GM19467 (cell line): Measurements from ENCODE around the gene SLC66A2.
"Not testable (repeated sequence)": the region's sequence is repeated elsewhere in the genome, so short reads cannot be mapped to it uniquely, and the experiment has no call there.

ENCODE experiments used
- ATAC-seq: cut with Tn5 transposase; IDR thresholded peaks from one replicate; pipeline ENCODE4 v1.9.1; 2021; ENCODE audit warnings: mild to moderate bottlenecking, moderate library complexity; ENCODE audit not compliant: unreplicated experiment

The SLC66A2 gene

DNA sequence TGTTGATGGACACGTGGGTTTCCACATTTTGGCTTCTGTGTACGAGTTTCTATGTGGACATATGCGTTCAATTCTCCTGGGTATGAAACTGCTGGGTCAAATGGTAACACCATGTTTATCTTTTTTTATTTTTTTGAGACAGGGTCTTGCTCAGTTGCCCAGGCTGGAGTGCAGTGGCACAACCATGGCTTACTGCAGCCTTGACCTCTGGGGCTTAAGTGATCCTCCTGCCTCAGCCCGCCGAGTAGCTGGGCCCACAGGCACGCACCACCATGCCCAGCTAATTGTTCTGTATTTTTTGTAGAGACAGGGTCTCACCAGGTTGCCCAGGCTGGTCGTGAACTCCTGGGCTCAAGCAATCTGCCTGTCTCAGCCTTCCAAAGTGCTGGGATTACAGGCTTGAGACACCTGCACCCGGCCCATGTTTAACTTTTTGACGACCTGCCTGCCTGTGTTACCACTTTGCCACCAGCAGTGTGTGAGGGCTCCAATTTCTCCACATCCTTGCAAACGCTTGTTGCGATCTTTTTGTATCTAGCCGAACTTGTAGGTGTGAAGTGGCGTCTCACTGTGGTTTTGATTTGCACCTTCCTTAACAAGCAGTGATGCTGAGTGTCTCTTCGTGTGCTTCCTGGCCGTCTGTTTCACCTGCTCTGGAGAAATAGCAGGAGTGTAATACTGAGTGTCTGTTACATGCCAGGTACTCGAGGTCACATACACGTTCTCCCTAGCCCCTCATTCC is 19.9 kb upstream of the SLC66A2 start:
- ATAC-seq: no peak

DNA sequence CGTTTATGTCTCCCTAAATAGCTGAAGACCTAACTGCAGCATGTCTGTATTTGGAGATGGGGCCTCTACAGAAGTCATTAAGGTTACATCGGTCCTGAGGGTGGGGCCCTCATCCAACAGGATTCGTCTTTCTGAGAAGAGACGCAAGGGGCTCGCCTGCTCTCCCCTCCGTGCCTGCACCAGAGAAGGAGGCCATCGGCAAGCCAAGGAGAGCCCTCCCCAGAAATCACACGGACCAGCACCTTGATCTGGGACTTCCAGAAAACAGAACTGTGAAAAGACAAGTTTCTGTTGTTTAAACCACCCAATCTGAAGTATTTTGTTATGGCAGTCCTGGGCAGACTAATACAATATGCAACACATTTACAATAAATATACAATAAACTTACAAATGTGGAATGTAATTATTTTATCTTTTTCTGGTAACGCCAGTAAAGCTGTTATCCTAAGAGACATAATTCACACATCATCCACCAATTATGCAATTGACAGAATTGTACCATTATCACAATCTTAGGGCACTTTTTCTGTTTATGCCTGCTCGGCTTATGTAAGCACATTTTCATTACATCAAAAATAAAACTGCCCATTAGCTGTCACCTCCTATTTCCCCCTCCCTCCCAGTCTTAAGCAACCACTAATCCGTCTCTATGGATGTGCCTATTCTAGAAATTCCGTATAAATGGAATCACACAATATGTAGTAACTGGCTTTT is 19.1 kb upstream of the SLC66A2 start:
- no peak for ATAC-seq

DNA sequence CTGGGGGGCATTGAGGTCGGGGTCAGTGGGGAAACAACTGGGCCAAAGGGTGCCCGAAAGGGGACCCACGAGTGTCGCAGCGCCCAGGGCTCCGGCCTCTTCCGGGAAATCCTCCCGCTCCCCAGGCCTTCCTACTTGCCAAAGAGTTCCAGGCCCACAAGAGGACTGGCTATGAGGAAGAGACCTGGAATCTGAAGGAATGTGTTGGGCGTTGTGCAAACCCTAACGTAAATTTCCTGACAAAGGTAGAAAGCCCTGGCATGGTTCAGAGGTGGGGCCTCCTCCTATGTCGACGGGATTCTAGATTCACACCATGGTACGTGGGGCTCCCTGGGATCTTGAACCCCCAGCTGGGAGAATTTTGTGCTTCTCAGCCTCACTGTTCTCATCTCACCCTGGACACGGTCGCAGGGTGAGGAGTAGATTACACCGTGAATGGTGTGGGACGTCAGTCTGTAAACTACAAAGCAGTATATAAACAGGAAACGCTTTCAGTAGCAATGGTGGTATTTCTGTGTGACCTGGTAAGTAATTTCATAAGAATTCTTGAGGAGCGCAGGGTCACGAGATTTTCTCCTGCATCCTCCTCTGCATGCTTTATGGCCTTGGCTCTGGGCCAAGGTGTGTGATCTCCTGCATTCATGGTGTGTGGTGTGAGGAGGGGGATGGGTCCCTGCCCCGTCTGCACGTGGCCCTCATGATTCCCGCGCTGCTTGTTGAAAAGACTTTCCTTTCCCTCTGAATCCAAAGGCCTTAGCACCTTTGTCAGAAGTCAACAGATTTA is 13.9 kb upstream of the SLC66A2 start:
- no peak for ATAC-seq

DNA sequence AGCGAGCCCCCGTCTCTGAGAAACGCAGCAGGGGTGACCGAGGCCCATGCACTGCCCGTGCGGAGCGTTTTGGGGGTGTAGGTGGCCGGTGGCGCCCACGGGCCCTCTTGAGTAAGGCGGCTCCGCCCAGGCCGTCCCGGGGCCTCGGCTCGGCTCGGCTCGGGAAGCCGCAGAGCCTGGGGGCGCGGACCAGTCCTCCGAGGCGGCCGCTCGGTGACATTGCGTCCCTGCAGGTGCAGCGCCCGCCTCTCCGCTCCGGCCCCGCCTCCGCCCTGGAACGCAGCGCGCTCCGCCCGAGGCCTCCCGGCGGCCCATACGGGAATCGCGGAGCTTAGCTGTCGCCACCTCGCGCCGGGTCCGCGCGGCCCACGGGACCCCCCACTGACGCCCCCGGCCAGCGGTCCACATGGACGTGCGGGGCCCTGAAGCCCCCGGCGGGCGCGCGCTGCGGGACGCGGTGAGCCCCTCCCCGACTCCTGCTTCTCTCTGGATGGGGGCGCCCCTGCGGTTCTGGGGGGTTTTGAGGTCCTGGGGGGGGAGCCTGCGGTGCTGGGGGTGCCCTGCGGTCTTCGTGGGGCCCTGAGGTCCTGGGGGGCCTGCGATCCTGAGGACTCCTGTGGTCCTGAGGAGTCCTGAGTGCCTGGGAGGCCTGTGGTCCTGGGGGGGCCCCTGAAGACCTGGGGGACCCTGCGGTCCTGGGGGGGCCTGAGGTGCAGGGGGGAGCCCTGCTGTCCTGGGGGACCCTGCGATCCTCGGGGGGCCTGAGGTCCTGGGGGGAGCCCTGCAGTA is 13.1 kb upstream of the SLC66A2 start, which contains the start of gene HSBP1L1:
Gene HSBP1L1, plus strand, starts transcription at position 314 of the 789 bp plus-strand sequence. Its CDS starts 93 bp downstream, at position 407.
- ATAC-seq: peak; percentile 83

DNA sequence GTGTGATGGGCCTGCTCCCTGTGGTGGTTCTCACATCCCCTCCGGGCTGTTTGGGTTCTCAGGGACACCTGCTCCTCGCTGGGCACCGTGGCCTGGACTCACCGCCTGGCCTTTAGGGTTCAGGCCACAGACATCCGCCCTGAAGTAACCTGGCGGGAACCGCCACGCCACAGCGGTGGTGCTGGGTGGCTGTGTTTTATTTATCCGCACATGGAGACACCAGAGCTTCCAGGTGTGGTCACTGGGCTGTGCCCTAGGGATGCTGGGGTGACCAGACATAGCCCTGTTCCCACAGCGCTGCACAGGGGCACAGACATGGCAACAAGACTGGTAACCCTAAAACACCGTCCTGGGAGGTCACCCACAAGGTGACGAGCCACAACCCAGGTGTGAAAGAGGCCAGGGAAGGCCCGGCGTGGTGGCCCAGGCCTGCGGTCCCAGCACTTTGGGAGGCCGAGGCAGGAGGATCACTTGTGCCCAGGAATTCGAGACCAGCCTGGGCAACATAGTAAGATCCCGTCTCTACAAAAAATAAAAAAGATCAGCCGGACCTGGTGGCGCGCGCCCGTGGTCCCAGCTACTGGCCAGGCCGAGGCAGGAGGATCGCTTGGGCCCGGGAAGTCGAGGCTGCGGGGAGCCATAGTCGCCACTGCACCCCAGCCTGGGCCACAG is 12.3 kb upstream of the SLC66A2 start:
- no peak for ATAC-seq

DNA sequence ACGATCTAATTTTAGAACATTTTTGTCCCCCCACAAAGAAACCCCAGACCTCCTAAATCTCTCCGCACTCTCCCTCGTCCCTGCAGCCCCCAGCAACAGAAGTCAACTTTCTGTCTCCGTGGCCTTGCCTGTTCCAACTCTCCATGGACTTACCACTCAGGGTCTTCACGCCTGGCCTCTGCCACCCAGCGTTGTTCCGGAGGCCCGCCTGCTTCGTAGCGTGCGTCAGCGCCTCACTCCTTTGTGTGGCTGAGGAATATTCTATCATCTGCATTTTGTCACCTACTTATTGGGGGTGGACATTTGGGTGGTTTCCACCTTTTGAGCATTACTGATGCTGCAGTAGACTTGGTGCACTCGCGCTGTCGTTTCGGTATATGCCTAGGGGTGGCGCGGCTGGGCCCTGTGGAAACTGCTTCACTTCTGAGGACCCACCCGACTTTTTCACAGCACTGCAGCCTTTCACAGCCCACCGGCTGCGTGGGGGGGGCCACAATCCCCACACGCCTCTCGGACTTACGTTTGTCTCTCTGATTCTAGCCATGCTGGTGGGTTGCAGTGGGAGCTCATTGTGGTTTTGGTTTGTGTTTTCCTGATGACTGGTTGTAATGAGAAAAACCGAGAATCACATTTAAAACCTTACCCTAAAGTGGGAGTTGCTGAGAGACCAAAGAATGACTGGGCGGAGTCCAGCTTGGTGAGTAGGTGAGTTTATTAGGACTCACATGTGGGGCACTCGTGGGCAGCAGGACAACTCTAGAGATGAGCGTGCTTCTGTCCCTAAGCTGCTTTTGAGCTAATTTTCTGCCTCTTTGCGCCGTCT is 11.6 kb upstream of the SLC66A2 start:
- ATAC-seq: no peak

DNA sequence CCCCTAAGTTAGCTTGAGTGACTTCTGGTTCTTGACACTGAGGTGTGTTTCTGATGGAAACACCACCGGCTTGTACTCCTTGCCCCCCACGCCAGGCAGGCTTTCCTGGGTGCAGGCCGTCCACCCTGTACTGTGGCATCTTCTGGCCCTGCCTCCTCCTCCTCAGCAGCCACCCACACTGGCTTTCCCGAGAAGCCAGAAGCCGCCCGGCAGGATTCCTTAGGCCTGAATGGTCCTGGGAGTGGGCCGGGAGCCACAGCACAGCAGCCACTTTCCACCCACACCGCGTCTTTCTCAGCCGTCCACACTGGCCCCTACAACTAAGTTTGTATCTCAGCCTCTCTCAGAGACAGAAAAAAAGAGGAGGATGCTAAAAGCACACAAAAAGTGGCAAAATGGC is 10.9 kb upstream of the SLC66A2 start:
- ATAC-seq: no peak

DNA sequence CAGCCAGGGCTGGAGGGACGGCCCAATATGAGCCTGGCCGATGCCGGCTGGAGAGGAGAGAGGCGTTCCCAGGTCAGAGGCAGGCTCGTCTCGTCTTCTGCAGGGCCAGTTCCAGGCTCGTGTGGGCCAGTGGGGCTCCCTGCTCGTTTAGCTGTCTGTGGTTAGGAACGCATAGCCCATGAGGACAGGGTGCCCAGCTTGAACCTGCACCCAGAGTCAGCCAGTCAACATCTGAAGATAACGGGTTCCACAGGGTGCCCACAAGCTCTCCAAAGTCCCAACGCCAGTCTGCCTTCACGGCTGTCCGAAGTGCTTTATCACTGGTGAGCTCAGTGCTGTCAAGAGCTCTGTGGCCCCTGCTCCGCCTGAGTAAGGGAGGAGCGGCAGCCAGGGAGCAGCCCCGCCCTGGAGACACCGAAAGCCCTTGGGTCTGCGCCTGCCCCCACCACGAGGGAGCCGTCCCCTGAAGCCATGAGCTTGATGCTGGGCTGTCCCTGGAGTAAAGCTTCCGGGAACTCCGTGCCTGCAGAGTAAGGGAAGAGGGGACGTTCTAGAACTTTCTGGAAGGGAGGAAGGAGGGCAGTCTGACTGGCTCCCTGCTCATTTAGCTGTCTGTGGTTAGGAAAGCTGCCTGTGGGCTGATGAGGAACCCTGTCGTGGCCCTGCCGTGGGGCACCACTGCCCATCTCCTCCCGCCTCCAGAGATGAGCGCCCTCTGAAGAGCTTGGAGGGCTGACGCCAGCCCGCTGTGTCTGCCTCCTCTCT is 10.3 kb upstream of the SLC66A2 start:
- ATAC-seq: no peak

DNA sequence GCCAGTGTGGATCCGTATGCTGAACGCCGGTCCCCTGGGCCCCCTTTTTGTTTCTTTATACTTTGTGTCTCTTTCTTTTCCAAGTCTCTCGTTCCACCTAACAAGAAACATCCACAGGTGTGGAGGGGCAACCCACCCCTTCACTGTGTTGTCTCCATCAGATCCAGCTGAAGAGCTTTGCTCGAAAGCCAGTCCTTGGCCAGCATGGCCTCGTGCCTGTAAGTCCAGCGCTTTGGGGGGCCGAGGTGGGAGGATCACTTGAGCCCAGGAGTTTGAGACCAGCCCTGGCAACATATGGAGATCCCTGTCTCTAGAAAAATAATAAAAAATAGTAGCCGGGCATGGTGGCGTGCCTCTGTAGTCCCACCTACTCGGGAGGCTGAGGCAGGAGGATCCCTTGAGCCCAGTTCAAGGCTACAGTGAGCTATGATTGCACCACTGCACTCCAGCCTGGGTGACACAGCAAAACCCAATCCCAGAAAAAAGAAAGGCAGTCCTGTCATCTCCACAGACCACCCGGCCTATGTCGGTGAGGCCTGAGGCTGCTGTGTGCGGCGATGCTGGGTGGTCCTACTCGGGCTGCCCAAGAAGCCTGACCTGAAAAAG is 9.6 kb upstream of the SLC66A2 start:
- ATAC-seq: no peak

DNA sequence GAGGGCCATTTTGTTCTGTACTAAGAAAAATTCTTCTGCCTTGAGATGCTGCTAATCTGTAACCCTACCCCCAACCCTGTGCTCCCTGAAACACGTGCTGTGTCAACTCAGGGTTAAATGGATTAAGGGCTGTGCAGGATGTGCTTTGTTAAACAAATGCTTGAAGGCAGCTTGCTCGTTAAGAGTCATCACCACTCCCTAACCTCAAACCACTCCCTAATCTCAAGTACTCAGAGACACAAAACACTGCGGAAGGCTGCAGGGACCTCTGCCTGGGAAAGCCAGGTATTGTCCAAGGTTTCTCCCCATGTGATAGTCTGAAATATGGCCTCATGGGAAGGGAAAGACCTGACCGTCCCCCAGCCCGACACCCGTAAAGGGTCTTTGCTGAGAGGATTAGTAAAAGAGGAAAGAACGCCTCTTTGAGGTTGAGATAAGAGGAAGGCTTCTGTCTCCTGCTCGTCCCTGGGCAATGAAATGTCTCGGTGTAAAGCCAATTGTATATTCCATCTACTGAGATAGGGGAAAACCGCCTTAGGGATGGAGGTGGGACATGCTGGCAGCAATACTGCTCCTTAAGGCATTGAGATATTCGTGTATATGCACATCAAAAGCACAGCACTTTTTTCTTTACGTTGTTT is 8.8 kb upstream of the SLC66A2 start:
- ATAC-seq: not testable (repeated sequence)

DNA sequence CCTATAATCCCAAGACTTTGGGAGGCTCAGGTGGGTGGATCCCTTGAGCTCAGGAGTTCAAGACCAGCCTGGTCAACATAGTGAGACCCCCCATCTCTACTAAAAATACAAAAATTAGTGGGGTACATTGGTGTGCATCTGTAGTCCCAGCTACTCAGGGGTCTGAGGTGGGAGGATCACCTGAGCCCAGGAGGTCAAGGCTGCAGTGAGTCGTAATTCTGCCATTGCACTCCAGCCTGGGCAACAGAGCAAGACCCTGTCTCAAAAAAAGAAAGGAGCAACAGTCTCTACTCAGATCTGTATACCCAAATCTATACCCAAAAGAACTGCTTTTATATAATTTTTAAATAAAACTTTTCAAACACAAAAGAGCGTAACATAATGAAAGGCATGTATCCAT is 7.5 kb upstream of the SLC66A2 start:
- ATAC-seq: no peak

DNA sequence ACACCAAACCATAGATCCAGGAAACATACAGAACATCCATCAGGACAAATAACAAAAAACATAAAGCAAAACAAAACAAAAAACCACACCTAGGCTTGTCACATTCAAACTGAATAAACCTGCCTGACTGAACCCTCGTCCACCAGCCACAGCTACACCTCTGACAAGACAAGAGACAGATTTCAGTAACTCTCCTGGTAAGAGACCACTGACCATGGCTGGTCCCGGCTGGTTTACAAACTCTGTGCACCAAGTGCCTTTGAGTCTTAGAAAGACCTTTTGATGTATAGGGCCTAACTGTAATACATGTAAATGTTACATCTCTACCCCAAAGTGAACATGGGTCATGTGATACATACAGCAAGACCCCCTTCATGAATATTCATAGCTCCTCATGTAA is 4.8 kb upstream of the SLC66A2 start:
- ATAC-seq: no peak

DNA sequence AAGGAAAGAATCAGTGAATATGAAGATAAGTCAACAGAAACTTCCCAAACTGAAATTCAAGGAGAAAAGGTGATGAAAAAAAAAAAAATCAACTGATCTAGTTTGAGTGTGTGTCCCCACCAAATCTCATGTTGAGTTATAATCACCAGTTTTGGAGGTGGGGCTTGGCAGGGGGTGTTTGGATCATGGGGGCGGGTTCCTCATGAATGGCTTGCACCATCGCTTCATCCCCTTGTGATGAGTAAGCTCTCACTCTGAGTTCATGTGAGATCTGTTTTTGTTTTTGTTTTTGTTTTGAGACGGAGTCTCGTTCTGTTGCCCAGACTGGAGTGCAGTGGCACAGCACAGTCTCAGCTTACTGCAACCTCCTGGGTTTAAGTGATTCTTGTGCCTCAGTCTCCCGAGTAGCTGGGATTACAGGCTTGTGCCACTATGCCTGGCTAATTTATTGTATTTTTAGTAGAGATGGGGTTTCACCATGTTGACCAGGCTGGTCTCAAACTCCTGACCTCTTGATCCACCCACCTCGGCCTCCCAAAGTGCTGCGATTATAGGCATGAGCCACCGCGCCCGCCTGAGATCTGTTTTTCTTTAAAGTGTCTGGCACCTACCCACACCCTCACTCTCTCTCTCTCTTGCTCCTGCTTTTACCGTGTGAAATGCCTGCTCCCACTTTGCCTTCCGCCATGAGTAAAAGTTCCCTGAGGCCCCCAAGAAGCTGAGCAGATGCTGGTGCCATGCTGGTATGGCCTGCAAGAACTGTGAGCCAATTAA is 4.0 kb upstream of the SLC66A2 start:
- no peak for ATAC-seq

DNA sequence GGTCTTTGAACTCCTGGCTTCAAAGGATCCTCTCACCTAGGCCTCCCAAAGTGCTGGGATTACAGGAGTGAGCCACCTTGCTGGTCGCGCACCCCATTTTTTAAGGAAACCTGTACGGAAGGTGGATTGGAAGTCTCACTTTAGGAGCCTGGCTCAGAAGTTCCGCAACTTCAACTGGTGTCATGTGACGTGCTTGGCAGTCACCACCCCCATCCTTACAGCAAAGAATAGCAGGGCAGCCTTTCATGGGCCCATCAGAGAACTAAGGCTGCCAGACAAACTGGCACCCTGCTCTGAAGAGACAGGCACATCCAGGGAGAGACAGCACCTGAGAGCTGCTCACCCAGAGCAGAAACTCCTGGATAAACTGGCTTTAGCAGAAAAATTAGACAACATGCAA is 3.3 kb upstream of the SLC66A2 start:
- no peak for ATAC-seq

DNA sequence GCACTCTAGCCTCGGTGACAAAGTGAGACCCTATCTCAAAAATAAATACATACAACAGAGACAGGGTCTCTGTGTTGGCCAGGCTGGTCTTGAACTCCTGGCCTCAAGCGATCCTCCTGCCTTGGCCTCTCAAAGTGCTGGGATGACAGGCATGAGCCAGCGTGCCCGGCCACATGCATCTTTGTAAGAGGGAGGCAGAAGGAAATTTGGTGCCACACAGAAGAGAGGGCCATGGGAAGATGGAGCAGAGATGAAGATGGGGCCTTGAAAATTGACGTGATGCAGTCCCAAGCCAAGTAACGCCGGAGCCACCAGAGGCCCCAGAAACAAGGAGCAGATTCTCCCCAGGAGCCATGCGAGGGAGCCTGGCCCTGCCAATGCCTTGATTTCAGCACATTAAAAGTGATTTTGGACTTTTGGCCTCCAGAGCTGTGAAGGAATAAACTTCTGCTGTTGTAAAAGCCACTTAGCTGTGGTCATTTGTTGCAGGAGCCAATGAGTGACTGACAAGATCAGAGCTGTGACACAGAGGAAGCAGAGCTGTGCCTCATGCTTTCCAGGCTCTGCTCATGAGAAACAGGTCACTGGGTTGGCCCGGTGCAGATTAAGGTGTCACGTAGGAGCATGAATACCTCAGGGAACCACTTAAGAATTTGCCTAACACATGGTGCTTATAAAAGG is 2.7 kb upstream of the SLC66A2 start:
- no peak for ATAC-seq

DNA sequence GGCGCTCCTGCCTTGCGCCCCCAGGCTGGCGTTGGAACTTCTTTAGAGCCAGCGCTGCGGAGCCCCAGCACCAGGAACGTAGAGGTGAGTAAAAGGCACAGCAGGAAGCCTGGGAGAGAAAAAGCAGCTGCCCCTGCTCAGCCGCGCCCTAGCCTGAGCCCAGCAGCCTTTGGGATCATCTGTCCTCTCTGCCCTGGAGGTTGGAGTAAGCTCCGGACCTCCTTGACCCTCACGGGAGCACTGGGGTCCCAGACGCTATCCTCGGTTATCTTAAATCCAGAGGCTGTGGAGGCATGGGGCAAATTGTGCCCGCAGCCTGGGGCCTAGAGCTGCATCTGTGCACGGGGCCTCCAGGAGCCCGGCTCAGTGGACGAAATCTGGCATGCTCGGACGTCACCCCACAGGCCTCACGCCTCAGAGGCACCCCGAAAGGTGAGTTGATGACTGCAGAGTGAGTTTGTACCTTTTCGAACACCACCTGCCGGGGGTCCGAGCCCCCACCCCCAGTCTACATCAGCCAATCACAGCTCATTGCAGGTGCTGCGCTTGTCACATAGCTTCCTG is 1.6 kb upstream of the SLC66A2 start:
- ATAC-seq: no peak
